HG03095 (cell line): ENCODE data around the gene PRKCG.
"Not testable (repeated sequence)": the region's sequence is repeated elsewhere in the genome, so short reads cannot be mapped to it uniquely, and the experiment has no call there.

Experiments used
- ATAC-seq: cut with Tn5 transposase; IDR thresholded peaks from one replicate; pipeline ENCODE4 v1.9.1; 2021; ENCODE audit warnings: moderate library complexity; ENCODE audit not compliant: unreplicated experiment

PRKCG gene

GRCh38 chr19:53936029-53936428, 54.0 kb downstream of the PRKCG start:
- no peak for ATAC-seq

DNA sequence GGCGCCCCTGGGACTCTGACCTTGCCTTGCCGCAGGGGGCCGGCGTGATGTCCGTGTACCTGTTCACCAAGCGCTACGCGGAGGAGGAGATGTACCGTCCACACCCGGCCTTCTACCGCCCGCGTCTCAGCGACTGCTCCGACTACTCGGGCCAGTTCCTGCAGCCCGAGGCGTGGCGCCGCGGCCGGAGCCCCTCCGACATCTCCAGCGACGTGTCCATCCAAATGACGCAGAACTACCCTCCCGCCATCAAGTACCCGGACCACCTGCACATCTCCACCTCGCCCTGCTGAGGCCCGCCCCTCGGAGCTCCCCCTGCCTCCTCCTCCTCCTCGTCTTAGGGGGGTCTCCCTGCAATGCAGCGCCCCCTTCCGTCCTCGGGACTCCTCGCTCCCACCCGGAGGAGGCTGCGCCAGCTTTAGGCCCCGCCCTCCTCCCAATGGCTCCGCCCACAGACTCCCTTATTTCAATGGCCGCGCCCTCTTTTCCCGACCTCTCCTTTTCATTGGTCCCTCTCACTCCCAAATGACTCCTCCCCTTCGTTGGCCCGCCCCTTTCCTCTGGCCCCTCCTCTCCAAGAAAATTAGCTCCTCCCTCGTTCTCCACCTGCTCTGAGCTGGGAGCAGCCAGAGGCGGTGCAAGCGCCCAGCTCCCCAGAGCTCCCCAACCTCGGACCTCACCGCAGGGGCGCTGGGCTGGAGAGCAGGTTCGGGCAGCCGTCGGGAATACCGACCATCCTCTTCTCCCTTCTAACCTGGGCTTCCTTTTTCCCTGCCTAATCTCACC, 60.2 kb downstream of the PRKCG start:
- no peak for ATAC-seq

- ATAC-seq = no peak
Observed at GRCh38 chr19:53944416-53944815, 62.4 kb downstream of the PRKCG start.

DNA sequence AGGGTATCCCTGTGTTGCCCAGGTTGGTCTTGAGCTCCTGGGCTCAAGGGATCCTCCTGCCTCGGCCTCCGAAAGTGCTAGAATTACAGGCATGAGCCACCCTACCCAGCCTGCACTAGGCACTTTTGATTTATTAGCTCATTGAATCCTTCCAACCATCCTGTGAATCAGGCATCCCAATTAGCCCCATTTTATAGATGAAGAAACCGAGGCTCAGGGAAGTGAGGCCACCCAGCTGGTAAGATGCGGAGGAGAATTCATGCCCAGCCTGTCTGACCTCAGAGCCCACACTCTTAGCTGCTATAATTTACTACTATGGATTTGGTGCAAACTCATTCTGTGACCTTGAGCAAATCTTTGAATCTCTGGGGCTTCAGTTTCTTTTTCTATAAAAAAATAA, 62.9 kb downstream of the PRKCG start:
- no peak for ATAC-seq

- no peak for ATAC-seq
Observed at GRCh38 chr19:53945441-53945840, 63.4 kb downstream of the PRKCG start.

GRCh38 chr19:53945998-53946397, 64.0 kb downstream of the PRKCG start:
- ATAC-seq = no peak

- ATAC-seq = no peak
Observed at GRCh38 chr19:53947624-53948023, 65.6 kb downstream of the PRKCG start.

DNA sequence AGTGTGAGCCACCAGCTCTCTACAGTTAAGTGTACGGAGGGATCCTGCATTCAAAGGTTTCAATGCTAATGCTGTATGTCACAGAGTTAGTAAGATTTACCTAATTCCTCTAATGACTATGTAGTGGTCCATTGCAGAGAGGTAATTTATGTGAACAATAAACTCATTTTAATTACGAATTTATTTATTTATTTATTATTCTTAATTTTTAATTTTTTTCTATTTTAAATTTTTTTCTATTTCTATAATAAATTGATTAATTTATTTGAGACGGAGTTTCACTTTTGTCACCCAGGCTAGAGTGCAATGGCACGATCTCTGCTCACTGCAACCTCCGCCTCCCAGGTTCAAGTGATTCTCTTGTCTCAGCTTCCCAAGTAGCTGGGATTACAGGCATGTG, 66.6 kb downstream of the PRKCG start:
- ATAC-seq = not testable (repeated sequence)

DNA sequence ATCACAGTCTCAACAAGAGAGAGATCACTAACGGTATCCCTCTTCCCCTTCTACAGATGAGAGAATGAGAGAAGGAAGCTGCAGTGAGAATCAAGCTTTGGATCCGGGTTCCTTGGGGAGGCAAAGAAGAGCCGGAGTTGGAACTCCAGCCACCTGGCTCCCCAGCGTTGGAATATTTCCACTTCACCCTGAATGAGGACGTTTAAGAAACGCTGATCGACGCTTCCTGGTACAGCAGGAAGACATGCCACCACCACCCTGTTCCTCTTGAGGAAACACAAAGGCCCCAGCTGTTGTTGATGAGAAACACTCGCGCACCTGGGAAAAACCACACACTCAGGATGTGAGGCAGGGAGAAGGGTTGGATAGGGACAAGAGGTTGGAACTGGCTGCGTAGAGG, 69.4 kb downstream of the PRKCG start:
- no peak for ATAC-seq

DNA sequence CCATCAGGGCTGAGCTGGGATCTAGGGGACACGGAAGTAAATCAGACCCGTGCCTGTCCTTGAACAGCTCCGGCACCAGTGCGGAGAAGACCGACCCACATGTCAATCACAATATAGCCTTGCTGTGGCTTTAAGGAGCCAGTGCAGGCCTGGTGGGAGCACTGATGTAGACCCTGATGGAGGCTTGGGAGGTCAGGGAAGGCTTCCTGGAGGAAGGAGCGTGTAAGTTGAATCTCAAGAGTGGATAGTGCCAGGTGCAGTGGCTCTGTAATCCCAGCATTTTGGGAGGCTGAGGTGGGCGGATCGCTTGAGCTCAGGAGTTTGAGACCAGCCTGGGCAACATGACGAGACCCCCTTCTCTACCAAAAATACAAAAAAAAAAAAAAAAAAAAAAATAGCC, 70.0 kb downstream of the PRKCG start:
- ATAC-seq = no peak

- ATAC-seq = no peak
Observed at GRCh38 chr19:53953383-53953782, 71.4 kb downstream of the PRKCG start.
